HEK293T (cell line): ENCODE measurements around the gene PLCB1.
"Not testable (repeated sequence)": the region's sequence is repeated elsewhere in the genome, so short reads cannot be mapped to it uniquely, and the experiment has no call there.

Experiments
- CTCF ChIA-PET: fragments of 350-600 bp; formaldehyde crosslinking; extraction: SDS; loops from one replicate; lab custom pipeline; 2021; ENCODE audit warnings: antibody characterized with exemption, inconsistent platforms; lab: Yijun Ruan, JAX
- POLR2A ChIA-PET: fragments of 350-600 bp; formaldehyde crosslinking; extraction: SDS; loops from one replicate; lab custom pipeline; 2020; ENCODE audit warnings: antibody characterized with exemption, inconsistent platforms; lab: Yijun Ruan, JAX
- DNase-seq: peaks from one replicate; pipeline ENCODE4 v3.0.0; 2012; ENCODE audit warnings: mixed read lengths; ENCODE audit errors: extremely low spot score
- ARNT ChIP-seq: fragments of 450-650 bp; IDR thresholded peaks from 2 replicates; pipeline ENCODE4 v1.6.1; 2017; ENCODE audit warnings: mild to moderate bottlenecking
- BHLHE40 ChIP-seq: fragments of 450-650 bp; IDR thresholded peaks from 2 replicates; pipeline ENCODE4 v1.6.1; 2016; ENCODE audit warnings: mild to moderate bottlenecking, moderate library complexity, borderline replicate concordance
- CTBP1 ChIP-seq: fragments of 450-650 bp; IDR thresholded peaks from 2 replicates; pipeline ENCODE4 v1.6.1; 2016; ENCODE audit warnings: borderline replicate concordance
- ELF4 ChIP-seq: fragments of 450-650 bp; IDR thresholded peaks from 2 replicates; pipeline ENCODE4 v1.6.1; 2017; ENCODE audit warnings: antibody characterized with exemption
- FOXA1 ChIP-seq: fragments of 450-650 bp; IDR thresholded peaks from 2 replicates; pipeline ENCODE4 v1.6.1; 2016; ENCODE audit warnings: mild to moderate bottlenecking
- FOXK2 ChIP-seq: fragments of 450-650 bp; IDR thresholded peaks from 2 replicates; pipeline ENCODE4 v1.6.1; 2016; ENCODE audit warnings: mild to moderate bottlenecking
- FOXM1 ChIP-seq: fragments of 450-650 bp; IDR thresholded peaks from 2 replicates; pipeline ENCODE4 v1.6.1; 2017; ENCODE audit warnings: mild to moderate bottlenecking, borderline replicate concordance
- HDGF ChIP-seq: fragments of 450-650 bp; IDR thresholded peaks from 2 replicates; pipeline ENCODE4 v1.6.1; 2017; ENCODE audit warnings: antibody characterized with exemption, borderline replicate concordance
- L3MBTL2 ChIP-seq: fragments of 450-650 bp; conservative IDR thresholded peaks from 2 replicates; pipeline ENCODE4 v1.6.1; 2016; ENCODE audit warnings: mild to moderate bottlenecking
- LEF1 ChIP-seq: fragments of 450-650 bp; IDR thresholded peaks from 2 replicates; pipeline ENCODE4 v1.6.1; 2017; ENCODE audit warnings: mild to moderate bottlenecking, borderline replicate concordance
- NFRKB ChIP-seq: fragments of 450-650 bp; IDR thresholded peaks from 2 replicates; pipeline ENCODE4 v1.6.1; 2016; ENCODE audit warnings: mild to moderate bottlenecking, moderate library complexity
- PKNOX1 ChIP-seq: fragments of 450-650 bp; IDR thresholded peaks from 2 replicates; pipeline ENCODE4 v1.6.1; 2016
- SP1 ChIP-seq: fragments of 450-650 bp; IDR thresholded peaks from 2 replicates; pipeline ENCODE4 v1.6.1; 2017
- SUZ12 ChIP-seq: fragments of 450-650 bp; IDR thresholded peaks from 2 replicates; pipeline ENCODE4 v1.6.1; 2016; ENCODE audit warnings: mild to moderate bottlenecking
- TARDBP ChIP-seq: fragments of 450-650 bp; IDR thresholded peaks from 2 replicates; pipeline ENCODE4 v1.6.1; 2016
- ZNF384 ChIP-seq: fragments of 450-650 bp; IDR thresholded peaks from 2 replicates; pipeline ENCODE4 v1.6.1; 2016

The PLCB1 gene

GRCh38 chr20:8642247-8642646 lies 510.2 kb downstream of the PLCB1 start:
- TF ChIP-seq BHLHE40 (no peak), FOXM1 (no peak), HDGF (no peak), SUZ12 (no peak), ZNF384 (no peak), PKNOX1 (no peak), FOXK2 (no peak), ARNT (no peak)
- no peak for DNase-seq
- ChIA-PET CTCF (no interaction called here), POLR2A (no interaction called here)

- DNase-seq, POLR2A ChIA-PET, CTCF ChIA-PET: not testable (repeated sequence)
Observed at GRCh38 chr20:8644468-8644867, 512.4 kb downstream of the PLCB1 start.

- DNase-seq: no peak
- ChIA-PET CTCF (no interaction called here), POLR2A (no interaction called here)
- TF ChIP-seq FOXA1: no peak
- no peak for TF ChIP-seq FOXM1
- no peak for TF ChIP-seq SUZ12
- TF ChIP-seq SP1: no peak
- TF ChIP-seq ARNT: no peak
- no peak for TF ChIP-seq BHLHE40
- TF ChIP-seq ZNF384: no peak
- no peak for TF ChIP-seq LEF1
- no peak for TF ChIP-seq HDGF
- no peak for TF ChIP-seq TARDBP
- no peak for TF ChIP-seq NFRKB
- TF ChIP-seq FOXK2: no peak
- TF ChIP-seq L3MBTL2: no peak
- no peak for TF ChIP-seq ELF4
- no peak for TF ChIP-seq CTBP1
- no peak for TF ChIP-seq PKNOX1
Observed at GRCh38 chr20:8645326-8645725, 513.3 kb downstream of the PLCB1 start.

- TF ChIP-seq ARNT: no peak
- TF ChIP-seq SP1: no peak
- no peak for TF ChIP-seq FOXK2
- TF ChIP-seq NFRKB: no peak
- TF ChIP-seq SUZ12: no peak
- TF ChIP-seq BHLHE40: no peak
- ChIA-PET POLR2A (no interaction called here), CTCF (no interaction called here)
- no peak for DNase-seq
Observed at GRCh38 chr20:8646033-8646441, 514.0 kb downstream of the PLCB1 start.

GRCh38 chr20:8646716-8647115 lies 514.6 kb downstream of the PLCB1 start:
- ChIA-PET POLR2A (no interaction called here), CTCF (interaction anchor here (0.8 kb wide), 1 partner anchor 622 kb away, joined by 4 read pairs; no protein-coding TSS in a partner anchor)
- DNase-seq: no peak
- TF ChIP-seq L3MBTL2: no peak
- TF ChIP-seq ZNF384: no peak
- TF ChIP-seq HDGF: no peak
- no peak for TF ChIP-seq FOXM1
- no peak for TF ChIP-seq ARNT
- no peak for TF ChIP-seq FOXK2
- no peak for TF ChIP-seq ELF4
- no peak for TF ChIP-seq BHLHE40
- no peak for TF ChIP-seq TARDBP
- TF ChIP-seq PKNOX1: no peak

- CTCF ChIA-PET: no interaction called here
- DNase-seq: no peak
- TF ChIP-seq NFRKB (no peak), ARNT (no peak), TARDBP (no peak), FOXA1 (no peak), CTBP1 (no peak), BHLHE40 (no peak), FOXK2 (no peak), SP1 (no peak), SUZ12 (no peak), HDGF (no peak), L3MBTL2 (no peak), FOXM1 (no peak), ELF4 (no peak), PKNOX1 (no peak)
- POLR2A ChIA-PET: no interaction called here
Observed at GRCh38 chr20:8647961-8648441, 515.9 kb downstream of the PLCB1 start.
